A549 (cell line): ENCODE measurements around the gene PPBP.

Experiments used
- BHLHE40 ChIP-seq: IDR thresholded peaks from 2 replicates; pipeline ENCODE4 v1.6.1; 2012; ENCODE audit warnings: low read depth, low read length, inconsistent platforms
- CBX8 ChIP-seq: fragments of 200-600 bp; sonication (generic); IDR thresholded peaks from 2 replicates; pipeline ENCODE4 v1.6.1; 2016
- CTCF ChIP-seq: fragments of >200 bp; sonication (Bioruptor Twin); formaldehyde crosslinking; IDR thresholded peaks from 3 replicates; pipeline ENCODE4 v1.5.1; 2016
- EP300 ChIP-seq, 2 experiments: fragments of >200 bp; sonication (Bioruptor Twin); formaldehyde crosslinking; IDR thresholded peaks; 2 replicates in 1 of 2; 3 replicates in 1 of 2; pipeline ENCODE4 v1.6.1; 2016 to 2017
- MAZ ChIP-seq: fragments of 150-350 bp; IDR thresholded peaks from 2 replicates; pipeline ENCODE4 v1.6.1; 2014; ENCODE audit warnings: antibody characterized with exemption, low read depth, low read length, borderline replicate concordance
- PHF8 ChIP-seq: fragments of 200-600 bp; sonication (generic); IDR thresholded peaks from 2 replicates; pipeline ENCODE4 v1.6.1; 2016; ENCODE audit warnings: low read depth, mild to moderate bottlenecking, antibody characterized with exemption, moderate library complexity, borderline replicate concordance
- POLR2A ChIP-seq: IDR thresholded peaks from 2 replicates; pipeline ENCODE4 v1.6.1; 2012; ENCODE audit warnings: mild to moderate bottlenecking, low read length
- REST ChIP-seq: fragments of 200-600 bp; sonication (generic); IDR thresholded peaks from 2 replicates; pipeline ENCODE4 v1.6.1; 2016; ENCODE audit warnings: antibody characterized with exemption, mild to moderate bottlenecking, moderate library complexity

- no peak for TF ChIP-seq EP300 (IDR thresholded peaks at IDR 0.05)
- no peak for TF ChIP-seq CTCF
- TF ChIP-seq POLR2A, result no peak
- TF ChIP-seq BHLHE40, result no peak
- TF ChIP-seq REST, result no peak
- no peak for TF ChIP-seq CBX8
- TF ChIP-seq MAZ, result no peak
- no peak for TF ChIP-seq PHF8
Observed at GRCh38 chr4:73976217-73976616, 11.8 kb downstream of the PPBP start.
